Right lobe of liver (tissue), 6 donors: ENCODE measurements around the gene TIMP2. TPM values are rescaled to one million over a fixed set of nuclear protein-coding genes. Genes with fewer than 3 reads are reported as not detected.

Source experiments
- ATAC-seq, 4 donors: fragments of 200-7000 bp; cut with Tn5 transposase; one replicate each; pipeline ENCODE4 v1.9.1; 2020; ENCODE audit warnings: mild to moderate bottlenecking in 4 of 4, moderate library complexity in 4 of 4
- DNase-seq, 3 donors: peaks; one replicate each; pipeline ENCODE4 v3.0.0-alpha.2; 2020
- H3K27ac ChIP-seq, 3 donors: fragments of 200-600 bp; one replicate each; pipeline ENCODE4 v1.8.0; 2022
- H3K27me3 ChIP-seq, 2 donors: fragments of 200-600 bp; one replicate each; pipeline ENCODE4 v1.8.0; 2022
- H3K36me3 ChIP-seq, 4 donors: fragments of 200-600 bp; sonication (generic) in 1 of 4; one replicate each; pipeline versions ENCODE4 v1.5.1 to v1.8.0; 2017 to 2022; ENCODE audit warnings: control low read depth in 1 of 4
- H3K4me1 ChIP-seq, 4 donors: fragments of 200-600 bp; sonication (generic) in 1 of 4; one replicate each; pipeline versions ENCODE4 v1.5.1 to v1.8.0; 2017 to 2022; ENCODE audit warnings: control low read depth in 1 of 4
- H3K4me3 ChIP-seq, 3 donors: fragments of 200-600 bp; one replicate each; pipeline ENCODE4 v1.8.0; 2022
- H3K9me3 ChIP-seq, 4 donors: fragments of 200-600 bp; sonication (generic) in 1 of 4; one replicate each; pipeline versions ENCODE4 v1.5.1 to v1.8.0; 2017 to 2022; ENCODE audit warnings: control low read depth in 1 of 4
- CTCF ChIP-seq, 4 donors: fragments of 200-600 bp in 3 of 4; fragments of 450-650 bp in 1 of 4; IDR thresholded peaks; one replicate each; pipeline versions ENCODE4 v1.5.1 to v1.8.0; 2016 to 2022; ENCODE audit warnings: antibody characterized with exemption in 4 of 4, mild to moderate bottlenecking in 2 of 4
- POLR2A ChIP-seq: fragments of 450-650 bp; IDR thresholded peaks from one replicate; pipeline ENCODE4 v1.6.1; 2017; ENCODE audit warnings: antibody characterized with exemption, mild to moderate bottlenecking
- WGBS: methylation state at CpG from one replicate; pipeline ENCODE4 v1.1.6; 2018; ENCODE audit warnings: low coverage, low lambda C conversion rate; ENCODE audit not compliant: insufficient coverage; ENCODE audit errors: missing lambda C conversion rate; 5-methylcytosine and 5-hydroxymethylcytosine counted together
- intact Hi-C, 2 donors: fragments of 100-400 bp; cut with DNase I; formaldehyde crosslinking; loops; one replicate each; pipeline versions ENCODE4 v1.11.2 to v1.14.1; 2022
- total RNA-seq, 6 experiments: library from RNA; depleted of rRNA in 2 of 6; stranded (reverse); fragments of >200 nt in 2 of 6; fragmentation: NEBNext Ultra II Directional in 3 of 6; extraction: Animal tissue kit (Norgen Biotek cat#: 25700) in 3 of 6; gene quantifications; one replicate each; pipeline versions ENCODE4 v1.1.0 to v1.2.4, GENCODE V29; 2016 to 2023
- donor health status: DM: no; HTN: yes; CAD: no.
- donor health status: DM: no; HTN: no; CAD: no.
- donor health status: DM: no; HTN: no; CAD: no.
- donor health status: DM: no; HTN: yes; CAD: no.
- donor health status: DM: no; HTN: yes; CAD: no.

Gene TIMP2
- total RNA-seq, 6 experiments from 2014 or later = 18.9 to 36.1 (median 26.7) TPM

GRCh38 chr17:78934681-78935418 lies 9.7 kb upstream of the TIMP2 start:
- Histone ChIP-seq H3K27ac (peak overlapping the region; percentile 26 to 49 (median 29)), H3K36me3 (no peaks in the 10 kb centered on the region), H3K27me3 (no peaks in the 10 kb centered on the region), H3K9me3 (no peaks in the 10 kb centered on the region), H3K4me3 (no peak overlapping the region), H3K4me1 (no peaks in the 10 kb centered on the region)
- intact Hi-C loops = no loop called here
- 44% methylated on average over 6 of the region's 19 CpGs for WGBS
- DNase-seq (no peak), ATAC-seq (no peak)
- no peak for TF ChIP-seq CTCF (IDR thresholded peaks at IDR 0.05)
- no peak for TF ChIP-seq POLR2A

GRCh38 chr17:78933959-78934568 lies 8.9 kb upstream of the TIMP2 start:
- Histone ChIP-seq H3K27me3 (no peaks in the 10 kb centered on the region), H3K9me3 (no peaks in the 10 kb centered on the region), H3K4me1 (no peaks in the 10 kb centered on the region), H3K4me3 (no peak overlapping the region), H3K36me3 (no peaks in the 10 kb centered on the region), H3K27ac (peak overlapping the region; percentile 29 to 62 (median 49))
- intact Hi-C loops = no loop called here
- TF ChIP-seq CTCF (IDR thresholded peaks at IDR 0.05) = no peak
- TF ChIP-seq POLR2A = no peak
- WGBS = 16% methylated on average over 5 of the region's 16 CpGs
- ATAC-seq = peak; percentile 69 to 82 (median 78)
- DNase-seq = peak; percentile 76 to 85 (median 82)

GRCh38 chr17:78933025-78933958 lies 8.1 kb upstream of the TIMP2 start:
- Histone ChIP-seq H3K4me3 (no peak overlapping the region), H3K36me3 (no peaks in the 10 kb centered on the region), H3K27me3 (no peaks in the 10 kb centered on the region), H3K9me3 (no peaks in the 10 kb centered on the region), H3K4me1 (no peaks in the 10 kb centered on the region), H3K27ac (peak overlapping the region; percentile 29 to 62 (median 49))
- intact Hi-C loops = no loop called here
- TF ChIP-seq POLR2A (no peak), CTCF (IDR thresholded peaks at IDR 0.05) (no peak)
- DNase-seq (no peak), ATAC-seq (peak; percentile 38 to 68 (median 57))
- 81% methylated on average over 10 of the region's 18 CpGs for WGBS

- H3K27me3 ChIP-seq = no peaks in the 10 kb centered on the region
- 59% methylated on average over 5 of the region's 31 CpGs for WGBS
- no peaks in the 10 kb centered on the region for H3K36me3 ChIP-seq
- no peaks in the 10 kb centered on the region for H3K4me1 ChIP-seq
- no peak for ATAC-seq
- TF ChIP-seq CTCF (IDR thresholded peaks at IDR 0.05) (no peak), POLR2A (no peak)
- H3K4me3 ChIP-seq = no peak overlapping the region
- no peak for DNase-seq
- intact Hi-C loops = no loop called here
- H3K27ac ChIP-seq = no peak overlapping the region
- H3K9me3 ChIP-seq = no peaks in the 10 kb centered on the region
These were observed 5.0 kb upstream of the TIMP2 start for GRCh38 chr17:78929908-78930775.
